A549 (cell line): ENCODE data around the gene CETP. TPM values are rescaled to one million over a fixed set of nuclear protein-coding genes. Genes with fewer than 3 reads are reported as not detected.
A peak's percentile ranks its signal among the peaks of the same experiment; 100 is the strongest.

Experiments used
- ATAC-seq, 2 experiments: fragments of 200-7000 bp in 1 of 2; fragments of >200 bp in 1 of 2; cut with Nextera tagmentation in 1 of 2; cut with Tn5 transposase in 1 of 2; 3 replicates each; pipeline versions ENCODE4 v1.8.0 to v1.9.1; 2018 to 2020; ENCODE audit warnings: mild to moderate bottlenecking in 1 of 2, moderate library complexity in 1 of 2
- CTCF ChIA-PET: fragments of 300-600 bp; sonication (Branson Sonifier 250); formaldehyde crosslinking; extraction: SDS; loops from one replicate; lab custom pipeline; 2021; ENCODE audit warnings: antibody characterized with exemption, inconsistent platforms; lab: Yijun Ruan, JAX
- POLR2A ChIA-PET: fragments of 350-600 bp; formaldehyde crosslinking; extraction: SDS; loops from one replicate; lab custom pipeline; 2021; ENCODE audit warnings: antibody characterized with exemption, inconsistent platforms; lab: Yijun Ruan, JAX
- DNase-seq, 2 experiments: peaks; one replicate each; pipeline versions ENCODE4 v3.0.0 to v3.0.0-alpha.2; 2011 to 2016; ENCODE audit warnings: low read depth in 1 of 2, low spot score in 1 of 2
- FAIRE-seq: peaks from 2 replicates; lab custom pipeline; 2011; peaks lifted over from hg19 to GRCh38; lab: Jason Lieb, UNC
- H3K27ac ChIP-seq, 2 experiments: fragments of >200 bp; sonication (Bioruptor Twin); formaldehyde crosslinking; 3 replicates each; pipeline ENCODE4 v1.5.1; 2016 to 2017
- H3K4me1 ChIP-seq: fragments of >200 bp; sonication (Bioruptor Twin); formaldehyde crosslinking; 3 replicates; pipeline ENCODE4 v1.6.1; 2016
- H3K4me2 ChIP-seq: fragments of >200 bp; sonication (Bioruptor Twin); formaldehyde crosslinking; 3 replicates; pipeline ENCODE4 v1.6.1; 2016
- H3K4me3 ChIP-seq: fragments of >200 bp; sonication (Bioruptor Twin); formaldehyde crosslinking; 3 replicates; pipeline ENCODE4 v1.5.1; 2016
- H3K9me3 ChIP-seq: fragments of >200 bp; sonication (Bioruptor Twin); formaldehyde crosslinking; 3 replicates; pipeline ENCODE4 v1.6.1; 2016
- BCL3 ChIP-seq: fragments of >200 bp; sonication (Bioruptor Twin); formaldehyde crosslinking; IDR thresholded peaks from 3 replicates; pipeline ENCODE4 v1.6.1; 2016
- CHD2 ChIP-seq: fragments of 150-350 bp; IDR thresholded peaks from 2 replicates; pipeline ENCODE4 v1.6.1; 2014; ENCODE audit warnings: low read length; ENCODE audit not compliant: partially characterized antibody
- CTCF ChIP-seq: fragments of >200 bp; sonication (Bioruptor Twin); formaldehyde crosslinking; IDR thresholded peaks from 3 replicates; pipeline ENCODE4 v1.5.1; 2016
- ESRRA ChIP-seq: fragments of 150-350 bp; IDR thresholded peaks from 2 replicates; pipeline ENCODE4 v1.6.1; 2014; ENCODE audit warnings: mild to moderate bottlenecking, low read length, borderline replicate concordance
- HES2 ChIP-seq: fragments of >200 bp; sonication (Bioruptor Twin); formaldehyde crosslinking; IDR thresholded peaks from 2 replicates; pipeline ENCODE4 v1.6.1; 2016
- HMGXB4 ChIP-seq: fragments of 250-450 bp; sonication (Bioruptor Pico); IDR thresholded peaks from 2 replicates; pipeline ENCODE4 v1.5.0; 2021; ENCODE audit warnings: mild to moderate bottlenecking, moderate library complexity, borderline replicate concordance
- HOXA7 ChIP-seq: fragments of 250-450 bp; sonication (Bioruptor Pico); IDR thresholded peaks from 2 replicates; pipeline ENCODE4 v1.5.0; 2020; ENCODE audit warnings: mild to moderate bottlenecking, moderate library complexity
- KDM1A ChIP-seq: fragments of 200-600 bp; sonication (generic); IDR thresholded peaks from 2 replicates; pipeline ENCODE4 v1.6.1; 2016; ENCODE audit warnings: low read depth, mild to moderate bottlenecking
- MAFK ChIP-seq: fragments of 450-650 bp; IDR thresholded peaks from 2 replicates; pipeline ENCODE4 v1.6.1; 2014; ENCODE audit not compliant: partially characterized antibody
- MAZ ChIP-seq: fragments of 150-350 bp; IDR thresholded peaks from 2 replicates; pipeline ENCODE4 v1.6.1; 2014; ENCODE audit warnings: antibody characterized with exemption, low read depth, low read length, borderline replicate concordance
- NFE2L2 ChIP-seq: fragments of 150-350 bp; conservative IDR thresholded peaks from 2 replicates; pipeline ENCODE4 v1.6.1; 2014; ENCODE audit warnings: low read length
- NPAS2 ChIP-seq: fragments of 250-450 bp; sonication (Bioruptor Pico); IDR thresholded peaks from 2 replicates; pipeline ENCODE4 v1.8.0; 2022; ENCODE audit warnings: mild to moderate bottlenecking, moderate library complexity, borderline replicate concordance
- RNF2 ChIP-seq: fragments of 200-600 bp; sonication (generic); IDR thresholded peaks from 2 replicates; pipeline ENCODE4 v1.6.1; 2016; ENCODE audit warnings: low read depth, mild to moderate bottlenecking, antibody characterized with exemption, moderate library complexity, borderline replicate concordance
- SMC3 ChIP-seq: fragments of >200 bp; sonication (Bioruptor Twin); formaldehyde crosslinking; IDR thresholded peaks from 3 replicates; pipeline ENCODE4 v1.6.1; 2018; ENCODE audit warnings: inconsistent platforms
- TFCP2L1 ChIP-seq: fragments of 250-450 bp; sonication (Bioruptor Pico); IDR thresholded peaks from 2 replicates; pipeline ENCODE4 v1.5.0; 2021; ENCODE audit warnings: mild to moderate bottlenecking
- TP53 ChIP-seq: fragments of 250-450 bp; sonication (Bioruptor Pico); IDR thresholded peaks from 2 replicates; pipeline ENCODE4 v1.5.0; 2021; ENCODE audit warnings: mild to moderate bottlenecking, moderate library complexity
- ZNF302 ChIP-seq: fragments of 250-450 bp; sonication (Bioruptor Pico); IDR thresholded peaks from 2 replicates; pipeline ENCODE4 v1.9.0; 2021; ENCODE audit warnings: inconsistent platforms, mild to moderate bottlenecking, moderate library complexity
- WGBS: methylation state at CpG from one replicate; pipeline ENCODE4 v1.1.6; 2017; ENCODE audit errors: missing lambda C conversion rate; 5-methylcytosine and 5-hydroxymethylcytosine counted together
- polyA plus RNA-seq, 4 experiments: library from polyadenylated mRNA; depleted of rRNA in 3 of 4; stranded (reverse); fragments of >200 nt; fragmentation: RNase III in 1 of 4; extraction: RNeasy Plus Mini Kit Qiagen cat#74134 plus additional on column Dnase treatment in 1 of 4; gene quantifications; 2 replicates in 3 of 4; 3 replicates in 1 of 4; pipeline ENCODE4 v1.2.3, GENCODE V29; 2011 to 2017

CETP gene
- polyA plus RNA-seq, 2 of the 4 experiments (the other 2 are of a cell fraction), result not detected

- Histone ChIP-seq H3K4me3 (no peak overlapping the region), H3K27ac (no peak overlapping the region), H3K4me1 (no peaks in the 10 kb centered on the region), H3K4me2 (no peak overlapping the region), H3K9me3 (no peaks in the 10 kb centered on the region)
- ChIA-PET POLR2A (no interaction called here), CTCF (no interaction called here)
- ATAC-seq (no peak), DNase-seq (no peak), FAIRE-seq (no peak)
- 85% methylated on average over 6 of the region's 6 CpGs for WGBS
- TF ChIP-seq MAFK (peak; percentile 5), HOXA7 (CRISPR knock-in tag) (no peak)
Measured at GRCh38 chr16:57016301-57016700, 54.6 kb downstream of the CETP start.

GRCh38 chr16:57016831-57017230 lies 55.1 kb downstream of the CETP start:
- POLR2A ChIA-PET, result no interaction called here
- 68% methylated on average over 6 of the region's 6 CpGs for WGBS
- DNase-seq, result no peak

More at GRCh38 chr16:57016831-57017230, 55.1 kb downstream of the CETP start:
- Histone ChIP-seq H3K4me3 (no peak overlapping the region), H3K4me2 (no peak overlapping the region), H3K4me1 (no peaks in the 10 kb centered on the region), H3K9me3 (no peaks in the 10 kb centered on the region), H3K27ac (no peak overlapping the region)
- CTCF ChIA-PET, result interaction anchor here (0.7 kb wide), 1 partner anchor 36 kb away, joined by 3 read pairs; no protein-coding TSS in a partner anchor
- TF ChIP-seq ZNF302 (CRISPR knock-in tag) (no peak), ESRRA (no peak), CTCF (no peak), NPAS2 (CRISPR knock-in tag) (no peak), SMC3 (no peak), RNF2 (no peak), BCL3 (no peak), HMGXB4 (CRISPR knock-in tag) (no peak), HES2 (no peak), TFCP2L1 (CRISPR knock-in tag) (no peak), CHD2 (no peak), MAZ (no peak), TP53 (CRISPR knock-in tag) (no peak), KDM1A (no peak), NFE2L2 (no peak)
- no peak for ATAC-seq
- no peak for FAIRE-seq
